Bronchial epithelial cell (primary cell): ENCODE results near the gene VASN. TPM values are rescaled to one million over a fixed set of nuclear protein-coding genes. Genes with fewer than 3 reads are reported as not detected.

Experiments
- DNase-seq: peaks from one replicate; pipeline ENCODE4 v3.0.0-alpha.2; 2010; ENCODE audit warnings: low read depth
- FAIRE-seq: peaks from 2 replicates; lab custom pipeline; 2011; peaks lifted over from hg19 to GRCh38; lab: Jason Lieb, UNC
- H3K27me3 ChIP-seq: 2 replicates; pipeline ENCODE4 v1.5.1; 2011; ENCODE audit warnings: low read length; ENCODE audit not compliant: control insufficient read depth, insufficient read depth
- H3K36me3 ChIP-seq: 2 replicates; pipeline ENCODE4 v1.5.1; 2011; ENCODE audit warnings: low read length; ENCODE audit not compliant: control insufficient read depth, insufficient read depth
- H3K4me3 ChIP-seq: 2 replicates; pipeline ENCODE4 v1.5.1; 2011; ENCODE audit warnings: mild to moderate bottlenecking, low read depth, low read length, control low read depth
- CTCF ChIP-seq: IDR thresholded peaks from 2 replicates; pipeline ENCODE4 v1.5.1; 2011; ENCODE audit warnings: mild to moderate bottlenecking, moderate library complexity, low read length, control low read depth, inconsistent platforms; ENCODE audit not compliant: insufficient read depth, severe bottlenecking
- total RNA-seq: library from RNA; depleted of rRNA; stranded (reverse); fragments of >200 nt; gene quantifications from 2 replicates; pipeline ENCODE4 v1.2.1, GENCODE V29; 2014

Gene VASN
- total RNA-seq, 1 donor from 2014 or later = 6.6 TPM

GRCh38 chr16:4381072-4381934 lies 9.7 kb downstream of the VASN start:
- Histone ChIP-seq H3K4me3 (no peak overlapping the region), H3K27me3 (no peaks in the 10 kb centered on the region), H3K36me3 (peaks cover 4% of the 10 kb centered on the region)
- TF ChIP-seq CTCF = no peak
- DNase-seq = no peak
- FAIRE-seq = no peak

- H3K27me3 ChIP-seq = no peaks in the 10 kb centered on the region
- no peak for TF ChIP-seq CTCF
- no peak for DNase-seq
- peaks cover 4% of the 10 kb centered on the region for H3K36me3 ChIP-seq
- H3K4me3 ChIP-seq = no peak overlapping the region
- no peak for FAIRE-seq
Observed at GRCh38 chr16:4381935-4382794, 10.5 kb downstream of the VASN start.

GRCh38 chr16:4382795-4383357 lies 11.2 kb downstream of the VASN start:
- no peaks in the 10 kb centered on the region for H3K27me3 ChIP-seq
- H3K36me3 ChIP-seq = peaks cover 7% of the 10 kb centered on the region
- DNase-seq (no peak), FAIRE-seq (no peak)
- no peak for TF ChIP-seq CTCF
- no peak overlapping the region for H3K4me3 ChIP-seq

DNA sequence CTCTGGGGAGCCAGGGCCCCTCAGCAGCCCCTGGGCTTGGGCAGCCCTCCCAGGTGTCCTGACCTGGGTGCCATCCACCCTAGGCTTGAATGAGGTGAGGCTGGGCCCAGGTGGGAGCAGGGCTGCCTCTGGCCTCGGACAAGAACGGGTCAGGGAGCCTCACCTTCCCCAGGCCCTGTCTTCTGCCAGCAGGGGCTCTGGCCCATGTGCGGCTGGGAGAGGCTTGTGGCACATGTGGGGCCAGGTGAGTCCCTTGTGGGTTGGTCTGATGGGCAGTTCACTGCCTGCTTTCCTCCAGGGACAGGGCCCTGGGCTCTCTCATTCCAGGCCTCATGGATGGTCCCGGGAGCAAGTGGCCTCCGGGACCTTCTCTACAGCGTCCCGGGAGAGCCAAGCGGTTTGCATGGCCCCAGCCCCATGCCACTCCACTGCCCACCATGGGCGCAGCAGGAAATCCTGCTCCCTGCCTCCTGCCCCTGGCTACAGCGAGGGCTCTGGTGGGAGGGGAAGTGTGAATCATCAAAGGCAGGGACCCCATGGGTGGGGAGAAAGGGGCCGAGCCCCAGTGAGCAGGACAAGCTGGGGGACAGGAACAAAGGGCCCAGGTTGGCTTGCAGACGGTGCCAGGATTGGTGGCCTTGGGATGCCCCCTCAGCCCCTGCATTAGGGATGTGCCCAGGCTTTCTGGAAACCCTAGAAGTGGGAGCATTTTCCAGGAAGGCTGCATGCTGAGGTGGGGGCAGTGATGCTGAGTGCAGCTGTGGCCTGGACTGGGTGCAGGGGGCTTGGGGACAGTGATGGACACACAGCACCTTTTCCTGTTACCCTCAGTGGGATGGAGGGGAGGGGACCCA lies 12.2 kb downstream of the VASN start:
- H3K27me3 ChIP-seq = no peaks in the 10 kb centered on the region
- H3K4me3 ChIP-seq = no peak overlapping the region
- no peak for DNase-seq
- H3K36me3 ChIP-seq = peaks cover 9% of the 10 kb centered on the region
- no peak for FAIRE-seq
- no peak for TF ChIP-seq CTCF

- FAIRE-seq (no peak), DNase-seq (no peak)
- peaks cover 9% of the 10 kb centered on the region for H3K36me3 ChIP-seq
- no peak overlapping the region for H3K4me3 ChIP-seq
- H3K27me3 ChIP-seq = no peaks in the 10 kb centered on the region
- no peak for TF ChIP-seq CTCF
Observed at GRCh38 chr16:4384509-4384942, 12.9 kb downstream of the VASN start.
